Lung (tissue), 12 donors: ENCODE results near the gene NTHL1. TPM values are rescaled to one million over a fixed set of nuclear protein-coding genes. Genes with fewer than 3 reads are reported as not detected.
"Not testable (repeated sequence)": the region's sequence is repeated elsewhere in the genome, so short reads cannot be mapped to it uniquely, and the experiment has no call there.

Source experiments
- ATAC-seq: fragments of 200-7000 bp; cut with Tn5 transposase; one replicate; pipeline ENCODE4 v1.9.1; 2020; ENCODE audit warnings: moderate number of reproducible peaks; ENCODE audit not compliant: insufficient read depth, low FRiP score
- DNase-seq, 3 donors: peaks; one replicate each; pipeline ENCODE4 v3.0.0-alpha.2; 2013 to 2017
- H3K27ac ChIP-seq, 2 donors: one replicate each; pipeline ENCODE4 v1.5.1; 2013; ENCODE audit warnings: mild to moderate bottlenecking in 2 of 2, moderate library complexity in 2 of 2, control low read depth in 1 of 2, inconsistent platforms in 1 of 2, low read depth in 1 of 2, low read length in 1 of 2
- H3K27me3 ChIP-seq, 3 donors: one replicate each; pipeline ENCODE4 v1.5.1; 2013; ENCODE audit warnings: low read length in 2 of 3; ENCODE audit not compliant: control insufficient read depth in 3 of 3, insufficient read depth in 3 of 3
- H3K36me3 ChIP-seq, 4 donors: one replicate each; pipeline ENCODE4 v1.5.1; 2013; ENCODE audit warnings: low read length in 4 of 4, mild to moderate bottlenecking in 1 of 4, moderate library complexity in 1 of 4; ENCODE audit not compliant: control insufficient read depth in 4 of 4, insufficient read depth in 4 of 4
- H3K4me1 ChIP-seq, 5 donors: one replicate each; pipeline ENCODE4 v1.5.1; 2013; ENCODE audit warnings: low read length in 5 of 5, mild to moderate bottlenecking in 2 of 5, moderate library complexity in 1 of 5; ENCODE audit not compliant: control insufficient read depth in 5 of 5, insufficient read depth in 5 of 5
- H3K4me3 ChIP-seq: one replicate; pipeline ENCODE4 v1.5.1; 2013; ENCODE audit warnings: mild to moderate bottlenecking, control low read depth, moderate library complexity
- H3K9ac ChIP-seq, 2 donors: one replicate each; pipeline ENCODE4 v1.5.1; 2013; ENCODE audit warnings: low read length in 2 of 2, control low read depth in 1 of 2; ENCODE audit not compliant: insufficient read depth in 1 of 2
- H3K9me3 ChIP-seq, 4 donors: one replicate each; pipeline ENCODE4 v1.5.1; 2013; ENCODE audit warnings: low read length in 3 of 4, mild to moderate bottlenecking in 1 of 4, moderate library complexity in 1 of 4; ENCODE audit not compliant: control insufficient read depth in 4 of 4, insufficient read depth in 3 of 4
- CTCF ChIP-seq: IDR thresholded peaks from 2 replicates; pipeline ENCODE4 v1.5.1; 2012; ENCODE audit warnings: mild to moderate bottlenecking; ENCODE audit errors: control extremely low read depth, extremely low read depth
- WGBS, 2 donors: extraction: QIAGEN DNeasy Blood & Tissue Kit; methylation state at CpG; one replicate each; pipeline ENCODE4 v1.1.7; 2013; 5-methylcytosine and 5-hydroxymethylcytosine counted together
- polyA plus RNA-seq, 2 donors: library from polyadenylated mRNA; stranded (reverse); fragments of 200-250 nt; gene quantifications; one replicate each; pipeline ENCODE4 v1.2.1, GENCODE V29; 2013
- total RNA-seq, 2 donors: library from RNA; depleted of rRNA in 1 of 2; stranded (reverse); fragments of >200 nt in 1 of 2; gene quantifications; one replicate each; pipeline ENCODE4 v1.2.1, GENCODE V29; 2014 to 2021
- donor health status: control.
- donor health status: control.
- donor health status: Bipolar disorder and iron deficiency.
- donor health status: healthy.
- donor health status: DM: yes; HTN: yes; CAD: no.

The NTHL1 gene
- total and polyA plus RNA-seq, 4 donors = 19.3 to 43.5 (median 29.1) TPM

DNA sequence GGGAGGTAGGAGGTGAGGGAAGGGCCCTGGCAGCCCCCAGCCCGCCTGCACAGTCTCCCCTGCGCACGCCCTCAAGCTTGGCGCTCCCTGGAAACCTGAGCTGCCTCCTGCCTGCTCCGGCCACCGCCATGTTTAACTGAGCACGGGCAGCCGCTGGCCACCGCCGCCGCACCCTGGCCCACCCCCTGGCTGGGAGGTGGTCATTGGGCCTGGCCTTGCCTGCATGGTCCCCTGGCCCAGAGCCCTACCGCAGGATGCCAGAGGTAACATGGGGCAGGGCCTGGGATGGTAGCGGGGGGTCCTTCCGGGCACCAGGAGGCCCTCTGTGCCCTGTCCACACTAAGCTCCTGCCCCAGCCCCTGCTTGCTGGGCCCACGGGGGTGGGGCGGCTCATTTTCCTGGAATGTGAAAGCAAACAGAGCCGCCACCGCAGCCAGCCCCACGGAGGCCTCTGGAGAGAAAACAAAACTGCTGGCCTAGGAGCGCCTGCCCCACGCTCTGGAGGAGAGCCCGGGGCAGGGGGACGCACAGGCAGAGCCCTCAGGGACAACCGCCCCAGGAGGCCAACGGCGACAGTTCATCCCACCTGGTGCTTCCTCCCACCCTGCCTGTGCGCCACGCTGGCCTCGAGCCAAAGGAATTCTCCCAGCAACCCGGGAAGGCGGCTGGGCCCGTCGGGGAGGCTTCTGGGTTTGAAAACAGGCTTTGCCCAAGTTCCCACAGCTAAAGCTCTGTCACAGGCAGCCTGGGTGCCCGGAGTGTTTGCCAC is 12.0 kb downstream of the NTHL1 start:
- Histone ChIP-seq H3K27ac (peak overlapping the region; percentile 71 to 91), H3K9ac (no peak overlapping the region), H3K4me3 (peak overlapping the region; percentile 55), H3K9me3 (no peaks in the 10 kb centered on the region), H3K4me1 (peaks cover 0 to 81% (median 55%) of the 10 kb centered on the region in 5 donors), H3K27me3 (no peaks in the 10 kb centered on the region), H3K36me3 (peaks cover 0 to 27% (median 12%) of the 10 kb centered on the region in 4 donors)
- no peak for TF ChIP-seq CTCF
- 40 to 68% methylated on average over 34 of the region's 34 CpGs for WGBS, 2 donors
- ATAC-seq (peak; percentile 30), DNase-seq (peak; percentile 79 to 87 (median 83))

- Histone ChIP-seq H3K9me3 (no peaks in the 10 kb centered on the region), H3K27ac (peak overlapping the region; percentile 71 to 91), H3K4me3 (peak overlapping the region; percentile 55), H3K27me3 (no peaks in the 10 kb centered on the region), H3K9ac (no peak overlapping the region), H3K4me1 (peaks cover 0 to 74% (median 48%) of the 10 kb centered on the region in 5 donors), H3K36me3 (peaks cover 0 to 30% (median 12%) of the 10 kb centered on the region in 4 donors)
- no peak for TF ChIP-seq CTCF
- DNase-seq (no peak), ATAC-seq (no peak)
- WGBS, 2 donors = 57 to 67% methylated on average over 13 to 17 of the region's 17 CpGs
Measured at GRCh38 chr16:2034696-2035430, 12.8 kb downstream of the NTHL1 start.

DNA sequence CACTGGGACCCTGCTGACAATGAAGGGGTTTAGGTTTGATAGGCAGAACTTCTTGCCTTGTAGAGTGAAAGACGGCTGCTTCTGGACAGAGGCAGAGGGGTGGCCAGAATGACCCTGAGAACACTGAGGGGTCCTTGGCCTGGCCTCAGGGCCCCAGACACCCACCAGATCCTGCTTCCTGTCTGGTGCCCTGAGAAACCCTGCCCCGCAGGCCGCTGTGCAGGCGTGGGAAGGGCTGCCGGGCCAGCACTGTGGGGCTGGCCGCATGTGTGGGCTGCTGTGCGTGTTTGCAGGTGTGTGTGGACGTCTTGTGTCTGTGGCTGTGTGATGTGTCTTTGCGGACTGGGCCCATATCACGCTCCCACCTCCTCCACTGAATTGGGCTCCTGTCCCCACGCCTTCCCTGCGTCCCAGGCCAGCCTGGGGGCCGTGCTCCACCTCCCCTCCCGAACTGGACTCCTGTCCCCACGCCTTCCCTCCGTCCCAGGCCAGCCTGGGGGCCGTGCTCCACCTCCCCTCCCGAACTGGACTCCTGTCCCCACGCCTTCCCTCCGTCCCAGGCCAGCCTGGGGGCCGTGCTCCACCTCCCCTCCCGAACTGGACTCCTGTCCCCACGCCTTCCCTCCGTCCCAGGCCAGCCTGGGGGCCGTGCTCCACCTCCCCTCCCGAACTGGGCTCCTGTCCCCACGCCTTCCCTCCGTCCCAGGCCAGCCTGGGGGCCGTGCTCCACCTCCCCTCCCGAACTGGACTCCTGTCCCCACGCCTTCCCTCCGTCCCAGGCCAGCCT is 13.5 kb downstream of the NTHL1 start:
- H3K4me3 ChIP-seq = peak overlapping the region; percentile 66
- 55 to 58% methylated on average over 14 to 16 of the region's 32 CpGs for WGBS, 2 donors
- not testable (repeated sequence) for H3K9me3 ChIP-seq, ATAC-seq, H3K27me3 ChIP-seq, H3K9ac ChIP-seq
- peak in 1 of 3 donors; percentile 49 for DNase-seq
- H3K36me3 ChIP-seq = peaks cover 0 to 31% (median 12%) of the 10 kb centered on the region in 4 donors
- H3K4me1 ChIP-seq = peaks cover 0 to 66% (median 43%) of the 10 kb centered on the region in 5 donors
- peak overlapping the region; percentile 81 to 96 for H3K27ac ChIP-seq
